GM20000 (cell line): Measurements from ENCODE around the gene WDR7.

Source experiments
- DNase-seq: peaks from one replicate; pipeline ENCODE4 v3.0.0; 2012; ENCODE audit warnings: low spot score
- TF ChIP-seq, protein P1 (sequence below): IDR thresholded peaks from 2 replicates; pipeline ENCODE4 v1.5.1; 2012; ENCODE audit warnings: mild to moderate bottlenecking, control low read depth; ENCODE audit errors: extremely low read depth, missing control alignments

WDR7 gene

DNA sequence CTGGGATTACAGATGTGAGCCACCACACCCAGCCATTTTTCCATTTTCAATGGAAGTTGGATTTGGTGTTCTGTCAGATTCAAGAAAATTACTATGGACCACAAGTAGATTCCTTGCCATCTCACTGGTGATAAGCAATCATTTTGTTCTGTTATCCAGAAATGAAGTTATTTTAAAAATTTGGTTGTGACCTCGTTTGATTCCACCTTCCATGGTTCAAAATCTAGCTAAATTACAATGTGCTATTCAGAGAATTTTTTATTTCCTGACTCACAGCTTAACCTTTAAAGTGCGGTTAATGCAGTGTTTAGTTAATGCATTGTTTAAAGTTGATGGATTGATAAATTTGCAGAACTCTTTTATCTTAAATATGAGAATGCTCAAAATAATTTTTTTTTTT is 252.5 kb downstream of the WDR7 start:
- TF ChIP-seq, protein P1, sequence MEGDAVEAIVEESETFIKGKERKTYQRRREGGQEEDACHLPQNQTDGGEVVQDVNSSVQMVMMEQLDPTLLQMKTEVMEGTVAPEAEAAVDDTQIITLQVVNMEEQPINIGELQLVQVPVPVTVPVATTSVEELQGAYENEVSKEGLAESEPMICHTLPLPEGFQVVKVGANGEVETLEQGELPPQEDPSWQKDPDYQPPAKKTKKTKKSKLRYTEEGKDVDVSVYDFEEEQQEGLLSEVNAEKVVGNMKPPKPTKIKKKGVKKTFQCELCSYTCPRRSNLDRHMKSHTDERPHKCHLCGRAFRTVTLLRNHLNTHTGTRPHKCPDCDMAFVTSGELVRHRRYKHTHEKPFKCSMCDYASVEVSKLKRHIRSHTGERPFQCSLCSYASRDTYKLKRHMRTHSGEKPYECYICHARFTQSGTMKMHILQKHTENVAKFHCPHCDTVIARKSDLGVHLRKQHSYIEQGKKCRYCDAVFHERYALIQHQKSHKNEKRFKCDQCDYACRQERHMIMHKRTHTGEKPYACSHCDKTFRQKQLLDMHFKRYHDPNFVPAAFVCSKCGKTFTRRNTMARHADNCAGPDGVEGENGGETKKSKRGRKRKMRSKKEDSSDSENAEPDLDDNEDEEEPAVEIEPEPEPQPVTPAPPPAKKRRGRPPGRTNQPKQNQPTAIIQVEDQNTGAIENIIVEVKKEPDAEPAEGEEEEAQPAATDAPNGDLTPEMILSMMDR: no peak
- DNase-seq: no peak

DNA sequence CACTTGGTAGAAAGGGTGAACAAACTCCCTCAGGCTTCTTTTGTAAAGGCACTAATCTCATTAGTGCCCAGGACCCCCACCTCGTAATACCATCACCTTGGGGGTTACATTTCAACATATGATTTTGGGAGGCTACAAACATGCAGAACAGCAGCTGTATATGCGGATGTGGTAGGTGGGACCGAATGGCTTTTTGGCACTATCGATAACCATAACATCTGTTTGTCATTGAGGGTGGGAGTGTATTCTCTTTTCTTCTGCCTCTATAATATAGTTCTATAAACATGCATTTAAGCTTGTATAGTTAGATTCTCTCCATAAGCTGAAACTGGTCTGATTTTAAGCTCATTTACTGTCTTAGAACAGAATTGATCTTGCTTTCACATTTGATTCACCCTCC is 256.6 kb downstream of the WDR7 start:
- TF ChIP-seq, protein P1: no peak
- no peak for DNase-seq

DNA sequence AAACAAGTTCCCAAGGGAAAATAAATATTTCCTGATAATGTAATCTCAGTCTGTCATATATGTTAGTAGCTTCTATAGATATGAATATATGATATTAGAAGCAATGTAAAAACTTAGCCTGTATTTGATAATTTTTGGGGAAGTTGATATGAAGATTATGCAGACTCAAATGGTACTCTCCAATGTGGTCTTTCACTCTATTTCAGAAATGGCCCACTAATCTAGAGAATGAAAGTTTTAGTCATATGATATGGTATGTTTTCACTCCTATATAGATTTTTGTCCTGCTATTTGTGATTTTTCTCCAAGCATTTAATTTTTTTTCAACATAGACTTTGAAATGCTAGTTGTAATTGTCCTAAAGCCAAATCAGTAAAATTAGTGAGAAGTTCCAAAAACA is 259.1 kb downstream of the WDR7 start:
- TF ChIP-seq, protein P1: no peak
- no peak for DNase-seq

DNA sequence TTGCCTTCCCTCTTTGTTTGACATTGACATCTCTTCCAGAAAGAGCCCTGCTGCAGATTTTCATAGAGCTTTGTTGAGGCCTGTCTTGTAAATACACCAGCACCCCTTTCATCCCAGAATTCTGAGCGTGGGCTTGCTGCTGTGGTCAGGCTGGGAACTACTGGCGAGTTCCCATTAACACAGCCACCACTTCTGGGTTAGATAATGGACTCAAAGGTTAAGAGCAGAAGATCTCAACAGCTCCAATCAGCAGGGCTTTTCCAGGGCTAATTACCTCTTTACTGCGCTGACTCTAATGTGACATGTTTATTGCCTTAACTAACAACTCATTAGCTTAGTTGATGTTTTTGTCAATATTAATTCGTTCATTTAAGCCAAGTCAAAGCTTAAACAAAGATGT is 259.8 kb downstream of the WDR7 start:
- TF ChIP-seq, protein P1: no peak

DNA sequence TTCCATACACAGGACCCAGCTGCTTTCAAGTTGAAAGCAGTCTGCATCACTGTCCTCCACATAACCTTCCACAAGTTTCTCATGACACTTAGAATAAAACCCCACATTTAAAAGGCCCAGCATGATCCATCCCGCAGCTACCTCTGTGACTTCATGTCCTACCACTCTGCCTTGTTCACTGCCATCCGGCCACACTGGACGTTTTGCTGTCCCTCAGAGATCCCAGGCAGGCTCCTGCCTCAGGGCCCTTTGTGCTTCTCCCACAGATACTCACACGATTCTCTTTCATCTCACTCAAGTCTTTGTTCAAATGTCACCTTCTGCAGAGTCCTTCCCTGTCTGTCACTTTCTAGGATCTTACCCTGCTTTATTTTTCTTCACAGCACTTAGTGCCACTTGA is 262.8 kb downstream of the WDR7 start:
- no peak for DNase-seq
- TF ChIP-seq, protein P1: no peak

More for the DNA sequence above, 259.8 kb downstream of the WDR7 start:
- DNase-seq: no peak

DNA sequence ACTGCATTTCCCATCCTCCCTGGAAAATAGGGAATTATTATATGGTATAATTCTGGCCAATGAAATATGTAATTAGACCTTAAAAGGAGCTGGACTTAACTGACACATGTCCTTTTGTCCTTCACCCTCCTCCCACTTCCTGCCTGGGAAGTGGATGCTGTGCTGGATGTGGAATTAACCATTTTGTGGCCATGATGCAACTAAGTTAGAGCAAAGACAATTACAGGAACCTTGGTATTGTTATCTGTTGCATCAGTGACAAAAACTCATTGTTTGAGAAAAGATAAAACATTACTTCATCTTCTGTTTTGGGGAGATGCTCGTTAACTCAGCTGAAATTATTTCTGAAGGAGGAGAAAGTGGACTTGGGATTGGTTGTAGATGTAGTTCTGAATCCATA is 268.0 kb downstream of the WDR7 start:
- no peak for DNase-seq
- TF ChIP-seq, protein P1: no peak

DNA sequence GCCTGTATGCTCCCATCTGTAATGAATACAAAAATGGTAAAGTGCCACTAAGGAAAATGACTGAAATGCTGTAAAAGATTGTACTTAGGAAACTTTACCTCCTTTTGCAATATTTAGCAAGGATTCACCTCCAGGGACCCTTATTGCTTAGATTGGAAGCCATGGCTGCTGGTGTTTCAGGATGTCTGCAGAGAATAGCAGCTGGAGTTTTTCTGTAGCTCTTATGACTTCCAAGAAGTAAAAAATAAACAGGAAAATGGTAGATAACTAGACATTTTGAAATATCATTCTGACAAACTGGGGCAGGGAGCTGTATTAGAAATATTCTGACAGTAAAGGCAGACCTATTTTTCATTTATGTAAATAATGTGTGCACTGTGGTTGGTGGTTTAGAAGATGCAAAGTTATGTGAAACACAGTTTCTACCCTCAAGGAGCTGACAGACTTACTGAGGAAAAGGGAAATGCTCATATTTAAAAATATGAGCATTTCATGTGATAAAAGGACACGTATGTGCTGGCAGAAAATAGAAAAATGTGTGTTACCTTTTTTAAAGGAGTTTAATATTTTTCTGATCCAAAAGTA is 270.8 kb downstream of the WDR7 start:
- TF ChIP-seq, protein P1: no peak
- DNase-seq: peak; percentile 4
